ENCODE results near the gene UST. TPM values are rescaled to one million over a fixed set of nuclear protein-coding genes. Genes with fewer than 3 reads are reported as not detected.

Gene UST
- total and polyA plus RNA-seq, 9 of the 15 experiments (the other 6 are each of a cell fraction or from before 2014, with no cell fraction given): 0.04 to 0.10 TPM; not detected in 7

- Histone ChIP-seq H3K4me2 (ENCODE audit: insufficient read depth, low read length) (no peak overlapping the region), H3K4me1 (replicated peaks in 1 of 2; ENCODE audit: control insufficient read depth in 2 of 2, insufficient read depth in 2 of 2, low read length in 2 of 2) (no peaks in the 10 kb centered on the region), H3K79me2 (ENCODE audit: control insufficient read depth, insufficient read depth, low read length) (no peaks in the 10 kb centered on the region), H3K27me3 (ENCODE audit: control insufficient read depth in 2 of 2, insufficient read depth in 2 of 2, low read length in 2 of 2) (no peaks in the 10 kb centered on the region), H3K9me3 (replicated peaks; ENCODE audit: control insufficient read depth, insufficient read depth, low read depth, low read length) (no peaks in the 10 kb centered on the region), H3K9ac (ENCODE audit: insufficient read depth in 1 of 2, low read depth in 2 of 2, low read length in 2 of 2) (no peak overlapping the region), H3K4me3 (no peak overlapping the region), H3K36me3 (ENCODE audit: control insufficient read depth, insufficient read depth, low read length) (no peaks in the 10 kb centered on the region), H4K20me1 (replicated peaks; ENCODE audit: control insufficient read depth, insufficient read depth, low read length) (no peaks in the 10 kb centered on the region), H3K27ac (ENCODE audit: extremely low read depth, low read depth, low read length) (no peak overlapping the region), H3K9me1 (ENCODE audit: control insufficient read depth, insufficient read depth, low read length) (no peaks in the 10 kb centered on the region), H2AFZ (ENCODE audit: low read depth, low read length) (no peak overlapping the region)
- BruUV-seq (replicated peaks): no TSS peak
- peak; percentile 46 for TF ChIP-seq RFX1 (IDR thresholded peaks at IDR 0.05)
- TF ChIP-seq CCNT2 (IDR thresholded peaks at IDR 0.05; ENCODE audit: borderline replicate concordance, extremely low read depth, insufficient read length, low read depth, low read length): no peak
- FAIRE-seq (no peak), ATAC-seq (no peak), DNase-seq (ENCODE audit: extremely low read depth in 1 of 4, low spot score in 3 of 4) (no peak)
- intact Hi-C loops (cut with micrococcal nuclease) (no loop called here), in situ Hi-C loops (cut with MboI) (no loop called here)
- POLR2A ChIA-PET: no interaction called here
- CTCF ChIA-PET (ENCODE audit: low intra/inter-chr PET ratio): no interaction called here
- 0% methylated on average over 7 of the region's 7 CpGs for WGBS (ENCODE audit: insufficient coverage, low coverage, missing lambda C conversion rate)
These were observed 42.2 kb upstream of the UST start for GRCh38 chr6:148704400-148705246.

GRCh38 chr6:148708707-148709106 lies 38.1 kb upstream of the UST start:
- DNase-seq (ENCODE audit: extremely low read depth in 1 of 4, low spot score in 3 of 4) (no peak), ATAC-seq (no peak), FAIRE-seq (peak; percentile 44)
- Histone ChIP-seq H3K36me3 (ENCODE audit: control insufficient read depth, insufficient read depth, low read length) (no peaks in the 10 kb centered on the region), H2AFZ (ENCODE audit: low read depth, low read length) (no peak overlapping the region), H3K27ac (ENCODE audit: extremely low read depth, low read depth, low read length) (no peak overlapping the region), H3K9ac (ENCODE audit: insufficient read depth in 1 of 2, low read depth in 2 of 2, low read length in 2 of 2) (no peak overlapping the region), H3K79me2 (ENCODE audit: control insufficient read depth, insufficient read depth, low read length) (no peaks in the 10 kb centered on the region), H3K27me3 (ENCODE audit: control insufficient read depth in 2 of 2, insufficient read depth in 2 of 2, low read length in 2 of 2) (no peaks in the 10 kb centered on the region), H3K4me1 (replicated peaks in 1 of 2; ENCODE audit: control insufficient read depth in 2 of 2, insufficient read depth in 2 of 2, low read length in 2 of 2) (no peaks in the 10 kb centered on the region), H3K9me3 (replicated peaks; ENCODE audit: control insufficient read depth, insufficient read depth, low read depth, low read length) (no peaks in the 10 kb centered on the region), H3K4me2 (ENCODE audit: insufficient read depth, low read length) (no peak overlapping the region), H4K20me1 (replicated peaks; ENCODE audit: control insufficient read depth, insufficient read depth, low read length) (no peaks in the 10 kb centered on the region), H3K9me1 (ENCODE audit: control insufficient read depth, insufficient read depth, low read length) (no peaks in the 10 kb centered on the region), H3K4me3 (no peak overlapping the region)
- intact Hi-C loops (cut with micrococcal nuclease): no loop called here
- POLR2A ChIA-PET: interaction anchor here (1.3 kb wide), 1 partner anchor 14 kb away, joined by 3 read pairs; no protein-coding TSS in a partner anchor
- no TSS peak for BruUV-seq (replicated peaks)
- CTCF ChIA-PET (ENCODE audit: low intra/inter-chr PET ratio): no interaction called here
- 0% methylated on average over 1 of the region's 1 CpG for WGBS (ENCODE audit: insufficient coverage, low coverage, missing lambda C conversion rate)
- in situ Hi-C loops (cut with MboI): no loop called here
- TF ChIP-seq, protein P1, sequence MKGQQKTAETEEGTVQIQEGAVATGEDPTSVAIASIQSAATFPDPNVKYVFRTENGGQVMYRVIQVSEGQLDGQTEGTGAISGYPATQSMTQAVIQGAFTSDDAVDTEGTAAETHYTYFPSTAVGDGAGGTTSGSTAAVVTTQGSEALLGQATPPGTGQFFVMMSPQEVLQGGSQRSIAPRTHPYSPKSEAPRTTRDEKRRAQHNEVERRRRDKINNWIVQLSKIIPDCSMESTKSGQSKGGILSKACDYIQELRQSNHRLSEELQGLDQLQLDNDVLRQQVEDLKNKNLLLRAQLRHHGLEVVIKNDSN (CRISPR knock-in tag; IDR thresholded peaks at IDR 0.05): no peak
- TF ChIP-seq ZSCAN29 (IDR thresholded peaks at IDR 0.05) (no peak), ZBTB26 (CRISPR knock-in tag; IDR thresholded peaks at IDR 0.05) (no peak), MXD1 (CRISPR knock-in tag; IDR thresholded peaks at IDR 0.05; ENCODE audit: borderline replicate concordance, poor library complexity, severe bottlenecking) (no peak), PHF20 (IDR thresholded peaks at IDR 0.05; ENCODE audit: partially characterized antibody) (no peak), RBBP5 (IDR thresholded peaks at IDR 0.05; ENCODE audit: borderline replicate concordance, insufficient read depth, low read length, poor library complexity, severe bottlenecking) (no peak), HIVEP1 (CRISPR knock-in tag; IDR thresholded peaks at IDR 0.05) (no peak)
- TF ChIP-seq, protein P2, sequence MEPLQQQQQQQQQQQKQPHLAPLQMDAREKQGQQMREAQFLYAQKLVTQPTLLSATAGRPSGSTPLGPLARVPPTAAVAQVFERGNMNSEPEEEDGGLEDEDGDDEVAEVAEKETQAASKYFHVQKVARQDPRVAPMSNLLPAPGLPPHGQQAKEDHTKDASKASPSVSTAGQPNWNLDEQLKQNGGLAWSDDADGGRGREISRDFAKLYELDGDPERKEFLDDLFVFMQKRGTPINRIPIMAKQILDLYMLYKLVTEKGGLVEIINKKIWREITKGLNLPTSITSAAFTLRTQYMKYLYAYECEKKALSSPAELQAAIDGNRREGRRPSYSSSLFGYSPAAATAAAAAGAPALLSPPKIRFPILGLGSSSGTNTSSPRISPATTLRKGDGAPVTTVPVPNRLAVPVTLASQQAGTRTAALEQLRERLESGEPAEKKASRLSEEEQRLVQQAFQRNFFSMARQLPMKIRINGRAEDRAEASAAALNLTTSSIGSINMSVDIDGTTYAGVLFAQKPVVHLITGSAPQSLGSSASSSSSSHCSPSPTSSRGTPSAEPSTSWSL (CRISPR knock-in tag; IDR thresholded peaks at IDR 0.05; ENCODE audit: borderline replicate concordance): no peak
